ENCODE data around the gene ACTN2. TPM values are rescaled to one million over a fixed set of nuclear protein-coding genes. Genes with fewer than 3 reads are reported as not detected.

Gene ACTN2
- total RNA-seq, 1 donor from 2014 or later = 2,454 TPM

DNA sequence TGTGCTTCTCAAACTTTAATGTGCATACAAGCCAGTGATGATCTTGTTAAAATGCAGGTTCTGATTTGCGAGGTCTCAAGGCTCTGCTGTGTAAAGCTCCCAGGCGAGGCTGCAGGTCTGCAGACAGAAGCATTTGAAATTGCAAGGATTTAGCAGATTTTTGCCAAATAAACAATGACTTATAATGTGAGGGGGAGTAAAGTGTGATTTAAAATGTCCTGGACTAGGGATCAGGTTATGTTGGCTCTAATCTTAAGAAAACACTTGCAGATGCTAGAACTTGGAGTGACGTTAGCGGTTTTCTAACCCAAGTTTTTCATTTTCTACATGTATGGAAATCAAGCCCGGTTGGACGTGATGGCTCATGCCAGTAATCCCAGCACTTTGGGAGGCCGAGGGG is 16.2 kb upstream of the ACTN2 start:
- Histone ChIP-seq H3K36me3 (no peaks in the 10 kb centered on the region), H3K4me1 (peaks cover 16% of the 10 kb centered on the region), H3K4me3 (no peak overlapping the region), H3K9me3 (replicated peaks) (no peaks in the 10 kb centered on the region), H3K27me3 (ENCODE audit: low read depth) (no peaks in the 10 kb centered on the region), H3K27ac (replicated peaks) (no peak overlapping the region)
- TF ChIP-seq, protein P1, sequence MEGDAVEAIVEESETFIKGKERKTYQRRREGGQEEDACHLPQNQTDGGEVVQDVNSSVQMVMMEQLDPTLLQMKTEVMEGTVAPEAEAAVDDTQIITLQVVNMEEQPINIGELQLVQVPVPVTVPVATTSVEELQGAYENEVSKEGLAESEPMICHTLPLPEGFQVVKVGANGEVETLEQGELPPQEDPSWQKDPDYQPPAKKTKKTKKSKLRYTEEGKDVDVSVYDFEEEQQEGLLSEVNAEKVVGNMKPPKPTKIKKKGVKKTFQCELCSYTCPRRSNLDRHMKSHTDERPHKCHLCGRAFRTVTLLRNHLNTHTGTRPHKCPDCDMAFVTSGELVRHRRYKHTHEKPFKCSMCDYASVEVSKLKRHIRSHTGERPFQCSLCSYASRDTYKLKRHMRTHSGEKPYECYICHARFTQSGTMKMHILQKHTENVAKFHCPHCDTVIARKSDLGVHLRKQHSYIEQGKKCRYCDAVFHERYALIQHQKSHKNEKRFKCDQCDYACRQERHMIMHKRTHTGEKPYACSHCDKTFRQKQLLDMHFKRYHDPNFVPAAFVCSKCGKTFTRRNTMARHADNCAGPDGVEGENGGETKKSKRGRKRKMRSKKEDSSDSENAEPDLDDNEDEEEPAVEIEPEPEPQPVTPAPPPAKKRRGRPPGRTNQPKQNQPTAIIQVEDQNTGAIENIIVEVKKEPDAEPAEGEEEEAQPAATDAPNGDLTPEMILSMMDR (IDR thresholded peaks at IDR 0.05; ENCODE audit: borderline replicate concordance) = no peak
- intact Hi-C loops (cut with micrococcal nuclease) = no loop called here
- DNase-seq = no peak

DNA sequence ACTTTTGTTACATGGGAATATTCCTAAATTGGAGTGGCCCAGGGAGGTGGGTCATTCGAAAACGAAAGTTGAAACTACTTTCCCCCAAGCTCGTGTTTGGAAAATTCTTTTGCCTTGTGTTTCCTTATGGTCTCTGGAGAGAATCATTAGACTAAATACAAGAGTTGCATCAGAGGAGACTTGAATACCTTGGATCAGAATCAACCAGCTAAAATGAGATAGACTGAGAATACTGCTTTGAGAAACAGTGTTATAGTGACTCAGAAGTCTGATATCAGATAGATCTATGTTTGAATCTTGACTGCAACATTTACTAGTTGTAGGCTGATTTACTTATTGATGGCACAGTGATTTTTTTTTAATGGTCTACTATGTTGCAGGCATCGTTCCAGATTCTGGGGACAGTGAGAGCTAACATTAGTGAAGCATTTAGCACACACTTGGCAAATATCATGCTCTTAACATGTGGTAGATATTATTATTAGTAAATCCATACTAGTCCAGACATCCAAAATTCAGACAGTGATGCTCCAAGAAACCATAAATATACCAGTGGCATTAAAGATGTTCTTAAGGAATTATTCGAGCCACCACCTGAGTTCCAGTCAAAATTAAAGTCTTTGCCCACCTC is 12.9 kb upstream of the ACTN2 start:
- H3K4me3 ChIP-seq = peak overlapping the region; percentile 24
- H3K9me3 ChIP-seq (replicated peaks) = no peaks in the 10 kb centered on the region
- no peaks in the 10 kb centered on the region for H3K27me3 ChIP-seq (ENCODE audit: low read depth)
- TF ChIP-seq, protein P1 (IDR thresholded peaks at IDR 0.05; ENCODE audit: borderline replicate concordance) = no peak
- DNase-seq = no peak
- H3K4me1 ChIP-seq = peaks cover 16% of the 10 kb centered on the region
- intact Hi-C loops (cut with micrococcal nuclease) = no loop called here
- H3K36me3 ChIP-seq = no peaks in the 10 kb centered on the region
- peak overlapping the region; percentile 5 for H3K27ac ChIP-seq (replicated peaks)

DNA sequence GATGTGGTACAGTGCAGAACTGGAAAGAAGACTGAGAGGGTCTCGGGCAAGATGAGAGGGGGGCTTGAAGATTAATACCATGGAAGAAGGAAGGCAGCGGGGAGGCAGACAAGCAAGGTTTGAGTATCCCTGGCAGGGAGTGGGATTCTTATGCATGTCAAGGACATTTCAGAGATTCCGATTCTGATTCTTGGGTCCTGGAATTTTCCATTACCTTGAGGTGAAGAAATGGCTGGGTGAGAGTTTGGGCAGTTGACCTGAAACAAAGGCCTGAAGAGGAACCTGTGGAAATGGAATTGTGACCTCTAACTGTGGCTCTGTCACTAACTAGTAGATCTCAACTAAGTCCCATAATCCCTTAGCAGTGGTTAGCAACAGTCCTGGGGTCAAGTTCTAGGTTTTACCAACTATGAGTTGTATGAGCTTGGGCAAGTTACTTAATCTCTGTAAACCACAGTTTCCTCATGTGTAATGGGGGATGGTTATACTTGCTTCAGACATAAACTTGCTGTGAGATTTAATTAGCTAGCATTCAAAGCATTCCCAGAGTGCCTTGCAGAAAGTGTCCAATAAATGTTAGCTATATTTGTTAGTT is 8.6 kb upstream of the ACTN2 start:
- intact Hi-C loops (cut with micrococcal nuclease) = no loop called here
- Histone ChIP-seq H3K27ac (replicated peaks) (no peak overlapping the region), H3K36me3 (no peaks in the 10 kb centered on the region), H3K4me3 (no peak overlapping the region), H3K9me3 (replicated peaks) (no peaks in the 10 kb centered on the region), H3K4me1 (peaks cover 19% of the 10 kb centered on the region), H3K27me3 (ENCODE audit: low read depth) (no peaks in the 10 kb centered on the region)
- TF ChIP-seq, protein P1 (IDR thresholded peaks at IDR 0.05; ENCODE audit: borderline replicate concordance) = no peak
- no peak for DNase-seq

GRCh38 chr1:236681219-236681618 is 5.1 kb upstream of the ACTN2 start:
- intact Hi-C loops (cut with micrococcal nuclease) = no loop called here

GRCh38 chr1:236685205-236685916 is 938 bp upstream of the ACTN2 start:
- Histone ChIP-seq H3K27ac (replicated peaks) (peak overlapping the region; percentile 94), H3K27me3 (ENCODE audit: low read depth) (peaks cover 36% of the 10 kb centered on the region), H3K4me1 (peaks cover 28% of the 10 kb centered on the region), H3K9me3 (replicated peaks) (no peaks in the 10 kb centered on the region), H3K36me3 (no peaks in the 10 kb centered on the region), H3K4me3 (peak overlapping the region; percentile 77)
- TF ChIP-seq, protein P1 (IDR thresholded peaks at IDR 0.05; ENCODE audit: borderline replicate concordance) = no peak
- DNase-seq = no peak
- intact Hi-C loops (cut with micrococcal nuclease) = no loop called here

More at GRCh38 chr1:236681219-236681618, 5.1 kb upstream of the ACTN2 start:
- TF ChIP-seq, protein P1 (IDR thresholded peaks at IDR 0.05; ENCODE audit: borderline replicate concordance) = no peak
- no peaks in the 10 kb centered on the region for H3K9me3 ChIP-seq (replicated peaks)
- no peak overlapping the region for H3K4me3 ChIP-seq
- no peak for DNase-seq
- H3K27ac ChIP-seq (replicated peaks) = peak overlapping the region; percentile 5
- peaks cover 10% of the 10 kb centered on the region for H3K4me1 ChIP-seq
- no peaks in the 10 kb centered on the region for H3K36me3 ChIP-seq
- H3K27me3 ChIP-seq (ENCODE audit: low read depth) = no peaks in the 10 kb centered on the region

Data from left ventricle myocardium inferior (tissue), 1 donor.